Measurements from ENCODE around the gene TSPAN33.

The TSPAN33 gene

GRCh38 chr7:129144095-129144833 lies at the start of gene TSPAN33:
Gene TSPAN33, plus strand, starts transcription at chr7:129144707. Its CDS starts 274 bp downstream, at chr7:129144981.
- peaks cover 14% of the 10 kb centered on the region for H3K27me3 ChIP-seq (ENCODE audit: insufficient read depth, low read length)
- peak within 1 kb of the TSS; percentile 63 for H2AFZ ChIP-seq (ENCODE audit: low read depth, low read length)
- H3K9me3 ChIP-seq (ENCODE audit: low read length): no peaks in the 10 kb centered on the region
- no peaks in the 10 kb centered on the region for H3K36me3 ChIP-seq (ENCODE audit: insufficient read depth, low read length)
- peaks cover 7% of the 10 kb centered on the region for H3K4me1 ChIP-seq (ENCODE audit: insufficient read depth, low read length)
- peak within 1 kb of the TSS; percentile 56 for H3K4me3 ChIP-seq (ENCODE audit: low read length)

GRCh38 chr7:129095258-129095657 lies 49.2 kb upstream of the TSPAN33 start:
- no peaks in the 10 kb centered on the region for H3K9me3 ChIP-seq (ENCODE audit: low read length)
- H2AFZ ChIP-seq (ENCODE audit: low read depth, low read length): no peak overlapping the region
- no peaks in the 10 kb centered on the region for H3K36me3 ChIP-seq (ENCODE audit: insufficient read depth, low read length)
- H3K4me1 ChIP-seq (ENCODE audit: insufficient read depth, low read length): no peaks in the 10 kb centered on the region
- no peaks in the 10 kb centered on the region for H3K27me3 ChIP-seq (ENCODE audit: insufficient read depth, low read length)
- H3K4me3 ChIP-seq (ENCODE audit: low read length): no peak overlapping the region

- no peaks in the 10 kb centered on the region for H3K36me3 ChIP-seq (ENCODE audit: insufficient read depth, low read length)
- peaks cover 8% of the 10 kb centered on the region for H3K4me1 ChIP-seq (ENCODE audit: insufficient read depth, low read length)
- no peaks in the 10 kb centered on the region for H3K27me3 ChIP-seq (ENCODE audit: insufficient read depth, low read length)
- no peak overlapping the region for H2AFZ ChIP-seq (ENCODE audit: low read depth, low read length)
- no peak overlapping the region for H3K4me3 ChIP-seq (ENCODE audit: low read length)
- no peaks in the 10 kb centered on the region for H3K9me3 ChIP-seq (ENCODE audit: low read length)
These were observed 46.0 kb upstream of the TSPAN33 start for GRCh38 chr7:129098409-129099084.

DNA sequence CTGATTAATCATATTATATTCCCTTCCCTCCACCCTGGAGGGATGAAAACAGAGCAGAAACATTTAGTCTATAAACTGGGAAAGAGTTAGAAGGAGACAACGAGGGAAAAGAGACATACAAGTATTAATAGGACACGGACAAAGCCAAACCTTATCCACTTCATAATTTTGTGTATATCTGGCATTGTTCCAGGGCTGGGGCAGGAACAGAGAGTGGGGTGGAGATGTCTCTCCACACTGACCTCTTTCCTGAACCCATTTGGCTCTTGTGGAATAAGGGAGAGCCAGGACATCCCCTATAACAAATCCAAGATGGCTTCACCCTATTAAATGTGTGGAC lies 43.7 kb upstream of the TSPAN33 start:
- Histone ChIP-seq H3K27me3 (ENCODE audit: insufficient read depth, low read length) (no peaks in the 10 kb centered on the region), H3K4me1 (ENCODE audit: insufficient read depth, low read length) (peaks cover 8% of the 10 kb centered on the region), H3K4me3 (ENCODE audit: low read length) (no peak overlapping the region), H3K36me3 (ENCODE audit: insufficient read depth, low read length) (no peaks in the 10 kb centered on the region), H3K9me3 (ENCODE audit: low read length) (no peaks in the 10 kb centered on the region), H2AFZ (ENCODE audit: low read depth, low read length) (no peak overlapping the region)

DNA sequence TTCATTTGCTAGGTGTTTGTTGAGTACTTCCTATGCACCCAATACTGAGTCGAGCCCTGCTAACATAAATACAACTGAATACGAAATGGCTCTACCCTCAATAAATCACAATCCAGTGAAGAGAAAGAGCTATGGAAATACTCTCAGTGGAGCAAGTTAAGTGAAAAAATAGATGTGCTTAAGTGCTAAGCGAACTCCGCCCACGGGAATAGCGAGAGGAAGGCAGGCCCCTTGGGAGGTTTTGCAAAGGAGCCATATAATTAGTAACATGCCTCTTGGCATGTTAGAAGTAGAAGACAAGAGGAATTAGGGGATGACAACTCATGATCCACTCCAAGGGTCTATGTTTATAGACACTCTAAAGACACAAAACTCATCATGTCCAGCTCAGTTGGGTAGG lies 42.8 kb upstream of the TSPAN33 start:
- no peak overlapping the region for H3K4me3 ChIP-seq (ENCODE audit: low read length)

DNA sequence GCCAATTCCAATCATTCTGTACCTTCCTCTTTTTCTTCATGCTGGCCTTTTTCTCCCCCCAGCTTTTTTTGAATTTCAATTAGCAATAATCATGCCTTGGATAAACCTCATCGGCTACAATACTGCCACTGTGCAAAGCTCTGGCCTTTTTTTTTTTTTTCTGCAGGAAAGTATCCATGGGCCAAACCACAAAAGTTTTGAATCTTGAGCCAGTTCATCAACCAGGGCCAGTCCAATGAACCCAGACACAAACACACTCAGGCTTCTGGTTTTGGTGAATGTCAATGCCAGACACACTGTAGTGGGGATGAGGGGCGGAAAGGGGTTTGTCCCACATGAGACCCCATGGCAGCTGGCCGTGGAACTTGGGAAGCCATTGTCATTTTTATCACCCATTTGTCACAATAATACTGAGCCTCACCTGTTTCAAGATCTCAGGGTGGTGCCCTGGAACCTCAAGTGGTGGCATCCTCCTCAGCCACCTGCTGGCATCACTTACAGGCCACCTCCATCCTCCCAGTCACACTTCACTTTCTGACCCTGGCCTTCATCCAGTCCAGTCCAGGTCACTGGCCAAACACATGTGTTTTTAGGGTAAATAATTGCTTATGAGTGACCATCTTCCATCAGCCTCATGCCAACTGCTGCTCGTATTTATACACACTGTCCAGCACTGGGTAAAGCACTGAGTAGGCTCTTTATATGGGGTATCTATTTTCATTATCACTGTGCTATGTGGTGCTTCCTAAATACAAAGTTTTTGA lies 40.8 kb upstream of the TSPAN33 start:
- H2AFZ ChIP-seq (ENCODE audit: low read depth, low read length): no peak overlapping the region
- no peaks in the 10 kb centered on the region for H3K36me3 ChIP-seq (ENCODE audit: insufficient read depth, low read length)
- H3K4me1 ChIP-seq (ENCODE audit: insufficient read depth, low read length): peaks cover 8% of the 10 kb centered on the region
- no peaks in the 10 kb centered on the region for H3K9me3 ChIP-seq (ENCODE audit: low read length)
- no peak overlapping the region for H3K4me3 ChIP-seq (ENCODE audit: low read length)
- H3K27me3 ChIP-seq (ENCODE audit: insufficient read depth, low read length): no peaks in the 10 kb centered on the region

More for the DNA sequence above, 42.8 kb upstream of the TSPAN33 start:
- Histone ChIP-seq H3K27me3 (ENCODE audit: insufficient read depth, low read length) (no peaks in the 10 kb centered on the region), H3K9me3 (ENCODE audit: low read length) (no peaks in the 10 kb centered on the region), H2AFZ (ENCODE audit: low read depth, low read length) (no peak overlapping the region), H3K36me3 (ENCODE audit: insufficient read depth, low read length) (no peaks in the 10 kb centered on the region), H3K4me1 (ENCODE audit: insufficient read depth, low read length) (peaks cover 8% of the 10 kb centered on the region)

DNA sequence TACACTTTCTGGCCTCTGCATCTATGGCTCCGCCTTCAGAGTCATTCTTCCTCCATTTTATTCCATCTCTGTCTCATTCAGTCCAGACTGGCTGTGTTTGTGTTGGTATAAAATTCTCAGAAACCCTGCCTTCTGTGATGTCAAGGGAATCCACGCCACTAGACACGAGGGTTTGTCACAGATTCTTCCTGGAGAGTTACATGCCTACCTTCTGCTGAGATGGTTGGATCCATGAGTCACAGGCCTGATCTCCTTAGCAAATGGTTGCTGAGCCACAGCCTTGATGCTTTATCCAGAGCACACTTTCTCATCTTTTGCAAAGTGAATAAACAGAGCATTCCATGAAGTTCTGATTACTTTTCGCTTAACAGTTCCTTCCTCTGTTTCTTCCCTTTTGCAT lies 35.9 kb upstream of the TSPAN33 start:
- Histone ChIP-seq H3K4me1 (ENCODE audit: insufficient read depth, low read length) (no peaks in the 10 kb centered on the region), H2AFZ (ENCODE audit: low read depth, low read length) (no peak overlapping the region), H3K36me3 (ENCODE audit: insufficient read depth, low read length) (no peaks in the 10 kb centered on the region), H3K9me3 (ENCODE audit: low read length) (no peaks in the 10 kb centered on the region), H3K27me3 (ENCODE audit: insufficient read depth, low read length) (no peaks in the 10 kb centered on the region), H3K4me3 (ENCODE audit: low read length) (no peak overlapping the region)

DNA sequence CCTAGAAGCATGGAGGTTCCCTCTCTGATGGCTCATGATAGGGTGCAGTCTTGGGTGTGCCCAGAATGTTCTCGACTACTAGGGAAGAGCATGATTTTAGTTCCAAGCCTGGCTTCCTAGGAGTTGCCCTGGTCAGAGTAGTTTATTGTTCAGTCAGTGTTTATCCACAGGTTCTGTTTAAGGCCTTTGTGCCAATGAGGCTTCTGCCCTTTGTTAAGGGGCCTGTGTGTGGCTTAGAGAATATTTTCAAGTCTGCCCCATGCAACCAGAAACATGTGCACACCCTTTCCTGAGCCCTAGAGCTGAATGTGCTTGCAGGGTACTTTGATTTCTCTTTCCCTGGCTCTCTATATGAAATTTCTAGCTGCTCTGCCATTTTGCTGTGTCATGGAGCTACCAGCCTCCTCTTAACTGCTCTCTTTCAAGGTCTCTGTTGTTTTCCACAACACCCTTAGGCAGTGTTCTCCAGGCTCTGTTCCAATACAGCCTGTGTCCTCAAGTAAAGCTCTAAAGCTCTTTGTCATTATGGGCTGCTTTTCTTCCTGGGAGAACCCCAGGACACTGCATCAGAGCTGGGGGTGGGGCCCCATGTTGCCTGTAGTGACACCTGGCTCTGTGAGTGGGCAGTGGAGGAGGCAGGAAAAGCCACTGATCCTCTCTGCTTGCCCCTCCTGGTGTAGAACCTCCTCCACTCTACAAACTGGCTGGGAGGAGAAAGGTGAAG lies 34.1 kb upstream of the TSPAN33 start:
- H3K36me3 ChIP-seq (ENCODE audit: insufficient read depth, low read length): no peaks in the 10 kb centered on the region

DNA sequence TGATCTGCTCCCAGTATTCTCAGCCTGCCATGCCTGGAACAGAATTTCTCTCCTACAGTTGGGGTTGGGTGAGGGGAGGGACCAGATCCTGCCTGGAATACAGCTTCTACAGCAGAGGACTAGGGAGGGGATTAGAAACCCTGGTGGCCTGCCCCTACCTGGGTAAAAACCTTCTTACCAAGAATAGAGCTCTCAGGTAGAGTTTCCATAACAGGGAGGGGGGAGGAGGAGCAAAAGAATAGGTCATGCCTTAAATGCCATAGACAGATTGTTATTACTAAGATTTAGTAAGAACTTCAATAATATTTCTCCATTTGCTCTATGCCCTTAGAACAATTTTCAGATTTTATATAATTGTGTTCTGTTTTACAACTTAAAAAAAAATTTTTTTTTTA lies 33.5 kb upstream of the TSPAN33 start:
- H3K27me3 ChIP-seq (ENCODE audit: insufficient read depth, low read length): peaks cover 2% of the 10 kb centered on the region
- H2AFZ ChIP-seq (ENCODE audit: low read depth, low read length): peak overlapping the region; percentile 2
- no peaks in the 10 kb centered on the region for H3K9me3 ChIP-seq (ENCODE audit: low read length)
- H3K36me3 ChIP-seq (ENCODE audit: insufficient read depth, low read length): no peaks in the 10 kb centered on the region
- no peaks in the 10 kb centered on the region for H3K4me1 ChIP-seq (ENCODE audit: insufficient read depth, low read length)
- H3K4me3 ChIP-seq (ENCODE audit: low read length): no peak overlapping the region

More for the DNA sequence above, 34.1 kb upstream of the TSPAN33 start:
- no peaks in the 10 kb centered on the region for H3K4me1 ChIP-seq (ENCODE audit: insufficient read depth, low read length)
- H3K27me3 ChIP-seq (ENCODE audit: insufficient read depth, low read length): peaks cover 2% of the 10 kb centered on the region
- peak overlapping the region; percentile 2 for H2AFZ ChIP-seq (ENCODE audit: low read depth, low read length)
- no peak overlapping the region for H3K4me3 ChIP-seq (ENCODE audit: low read length)
- H3K9me3 ChIP-seq (ENCODE audit: low read length): no peaks in the 10 kb centered on the region

DNA sequence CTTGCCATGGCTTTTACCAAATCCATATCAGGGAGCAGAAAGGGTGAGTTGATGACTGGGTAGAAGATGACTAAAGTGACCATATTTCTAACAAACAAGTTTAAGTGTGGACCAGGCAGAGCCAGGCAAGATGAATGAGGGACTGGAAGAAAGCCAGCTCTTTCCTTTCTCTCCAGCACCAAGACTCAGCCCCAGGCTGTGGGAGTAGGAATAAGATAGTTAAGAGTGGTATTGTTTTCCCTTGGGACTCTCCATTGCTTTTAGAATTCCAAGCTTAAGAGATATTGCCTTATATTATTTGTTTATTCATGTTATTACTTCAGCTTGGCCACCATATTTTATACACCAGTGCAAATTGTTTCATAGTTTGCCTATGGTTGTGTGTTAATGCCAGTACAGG lies 28.8 kb upstream of the TSPAN33 start:
- H3K9me3 ChIP-seq (ENCODE audit: low read length): no peaks in the 10 kb centered on the region

DNA sequence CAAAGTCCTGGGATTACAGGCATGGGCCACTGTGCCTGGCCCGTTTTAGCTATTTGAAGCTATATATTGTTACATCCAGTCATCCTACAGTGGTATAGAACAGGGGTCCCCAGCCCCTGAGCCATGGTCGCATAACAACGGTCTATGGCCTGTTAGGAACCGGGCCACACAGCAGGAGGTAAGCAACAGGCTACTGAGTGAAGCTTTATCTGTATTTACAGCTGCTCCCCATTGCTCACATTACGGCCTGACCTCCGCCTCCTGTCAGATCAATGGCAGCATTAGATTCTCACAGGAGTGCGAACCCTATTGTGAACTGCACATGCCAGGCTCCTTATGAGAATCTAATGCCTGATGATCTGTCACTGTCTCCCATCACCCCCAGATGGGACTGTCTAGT lies 26.3 kb upstream of the TSPAN33 start:
- Histone ChIP-seq H2AFZ (ENCODE audit: low read depth, low read length) (no peak overlapping the region), H3K4me1 (ENCODE audit: insufficient read depth, low read length) (no peaks in the 10 kb centered on the region), H3K36me3 (ENCODE audit: insufficient read depth, low read length) (no peaks in the 10 kb centered on the region), H3K27me3 (ENCODE audit: insufficient read depth, low read length) (peaks cover 2% of the 10 kb centered on the region), H3K4me3 (ENCODE audit: low read length) (no peak overlapping the region), H3K9me3 (ENCODE audit: low read length) (peaks cover 3% of the 10 kb centered on the region)

More for the DNA sequence above, 28.8 kb upstream of the TSPAN33 start:
- H3K4me1 ChIP-seq (ENCODE audit: insufficient read depth, low read length): no peaks in the 10 kb centered on the region
- no peak overlapping the region for H2AFZ ChIP-seq (ENCODE audit: low read depth, low read length)
- H3K4me3 ChIP-seq (ENCODE audit: low read length): no peak overlapping the region
- peaks cover 2% of the 10 kb centered on the region for H3K27me3 ChIP-seq (ENCODE audit: insufficient read depth, low read length)
- H3K36me3 ChIP-seq (ENCODE audit: insufficient read depth, low read length): no peaks in the 10 kb centered on the region

DNA sequence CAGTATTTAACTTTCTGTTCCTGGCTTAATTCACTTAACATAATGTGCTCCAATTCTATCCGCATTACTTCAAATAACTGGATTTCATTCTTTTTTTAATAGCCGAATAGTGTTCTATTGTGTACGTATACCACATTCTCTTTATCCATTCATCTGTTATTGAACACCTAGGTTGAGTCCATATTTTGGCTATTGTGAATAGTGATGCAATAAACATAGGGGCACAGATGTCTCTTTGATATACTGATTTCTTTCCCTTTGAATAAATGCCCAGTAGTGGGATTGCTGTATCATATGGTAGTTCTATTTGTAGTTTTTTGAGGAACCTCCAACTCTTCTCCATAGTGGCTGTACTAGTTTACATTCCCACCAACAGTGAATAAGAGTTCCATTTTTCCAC lies 25.5 kb upstream of the TSPAN33 start:
- Histone ChIP-seq H3K4me1 (ENCODE audit: insufficient read depth, low read length) (no peaks in the 10 kb centered on the region), H3K4me3 (ENCODE audit: low read length) (no peak overlapping the region), H2AFZ (ENCODE audit: low read depth, low read length) (no peak overlapping the region), H3K36me3 (ENCODE audit: insufficient read depth, low read length) (no peaks in the 10 kb centered on the region), H3K27me3 (ENCODE audit: insufficient read depth, low read length) (peaks cover 2% of the 10 kb centered on the region), H3K9me3 (ENCODE audit: low read length) (peaks cover 3% of the 10 kb centered on the region)
